IMR-90 (cell line): ENCODE data around the gene TACC3. TPM values are rescaled to one million over a fixed set of nuclear protein-coding genes. Genes with fewer than 3 reads are reported as not detected.

Experiments
- ATAC-seq: fragments of 200-7000 bp; cut with Tn5 transposase; 2 replicates; pipeline ENCODE4 v1.9.1; 2020; ENCODE audit warnings: low read depth, mild to moderate bottlenecking, moderate library complexity
- BruUV-seq: library from RNA; stranded (reverse); fragments of 400-500 nt; replicated peaks from 2 replicates; lab custom pipeline; 2021; lab: Mats Ljungman, UMichigan
- CTCF ChIA-PET: fragments of 300-600 bp; formaldehyde crosslinking; extraction: SDS; loops from one replicate; lab custom pipeline; 2021; ENCODE audit warnings: antibody characterized with exemption; lab: Yijun Ruan, JAX
- POLR2A ChIA-PET: fragments of 300-600 bp; sonication (Branson Sonifier 250); formaldehyde crosslinking; loops from one replicate; lab custom pipeline; 2022; ENCODE audit warnings: antibody characterized with exemption; ENCODE audit not compliant: unreplicated experiment; lab: Charles Lee
- DNase-seq: peaks from one replicate; pipeline ENCODE4 v3.0.0; 2013
- H2AFZ ChIP-seq: replicated peaks from 2 replicates; pipeline ENCODE3; 2013; ENCODE audit warnings: low read length, mild to moderate bottlenecking; ENCODE audit not compliant: poor library complexity
- H2AK5ac ChIP-seq: 2 replicates; pipeline ENCODE4 v1.6.1; 2013; ENCODE audit warnings: low read depth, low read length, inconsistent platforms
- H2AK9ac ChIP-seq: replicated peaks from 2 replicates; pipeline ENCODE3; 2013; ENCODE audit warnings: mild to moderate bottlenecking, low read depth, low read length, moderate library complexity; ENCODE audit not compliant: poor library complexity
- H2BK120ac ChIP-seq: 2 replicates; pipeline ENCODE4 v1.6.1; 2013; ENCODE audit warnings: low read depth, low read length, inconsistent platforms
- H2BK15ac ChIP-seq: 3 replicates; pipeline ENCODE4 v1.6.1; 2013; ENCODE audit warnings: low read depth, low read length, inconsistent platforms
- H2BK20ac ChIP-seq: 2 replicates; pipeline ENCODE4 v1.6.1; 2013; ENCODE audit warnings: low read depth, mild to moderate bottlenecking, inconsistent platforms, low read length, moderate library complexity
- H2BK5ac ChIP-seq: 2 replicates; pipeline ENCODE4 v1.6.1; 2013; ENCODE audit warnings: mild to moderate bottlenecking, low read depth, low read length, inconsistent platforms; ENCODE audit not compliant: poor library complexity, severe bottlenecking
- H3K14ac ChIP-seq: replicated peaks from 2 replicates; pipeline ENCODE4 v1.6.1; 2013; ENCODE audit warnings: low read depth, low read length, inconsistent platforms
- H3K18ac ChIP-seq: 2 replicates; pipeline ENCODE4 v1.6.1; 2013; ENCODE audit warnings: low read depth, low read length, control low read depth
- H3K23ac ChIP-seq: 2 replicates; pipeline ENCODE4 v1.6.1; 2013; ENCODE audit warnings: low read depth, low read length, inconsistent platforms
- H3K27ac ChIP-seq: 2 replicates; pipeline ENCODE4 v1.5.1; 2013; ENCODE audit warnings: mild to moderate bottlenecking, control low read depth, low read length; ENCODE audit not compliant: insufficient read depth
- H3K27me3 ChIP-seq: 2 replicates; pipeline ENCODE4 v1.6.1; 2013; ENCODE audit warnings: low read length; ENCODE audit not compliant: control insufficient read depth, insufficient read depth
- H3K36me3 ChIP-seq: 2 replicates; pipeline ENCODE4 v1.6.1; 2013; ENCODE audit warnings: low read length, mixed read lengths; ENCODE audit not compliant: control insufficient read depth, insufficient read depth
- H3K4ac ChIP-seq: 2 replicates; pipeline ENCODE4 v1.6.1; 2013; ENCODE audit warnings: low read depth, low read length, inconsistent platforms
- H3K4me1 ChIP-seq: 2 replicates; pipeline ENCODE4 v1.6.1; 2013; ENCODE audit warnings: low read length, mixed read lengths; ENCODE audit not compliant: control insufficient read depth, insufficient read depth
- H3K4me2 ChIP-seq: 2 replicates; pipeline ENCODE4 v1.6.1; 2013; ENCODE audit warnings: low read depth, mild to moderate bottlenecking, control low read depth, low read length, moderate library complexity
- H3K4me3 ChIP-seq: 2 replicates; pipeline ENCODE4 v1.5.1; 2013; ENCODE audit warnings: low read depth, mild to moderate bottlenecking, control low read depth, low read length, moderate library complexity; ENCODE audit not compliant: insufficient read depth
- H3K56ac ChIP-seq: 2 replicates; pipeline ENCODE4 v1.6.1; 2013; ENCODE audit warnings: low read length, inconsistent platforms; ENCODE audit not compliant: insufficient read depth; ENCODE audit errors: extremely low read depth
- H3K79me1 ChIP-seq, 2 experiments: 2 replicates each; pipeline ENCODE4 v1.6.1; 2013; ENCODE audit warnings: low read length in 2 of 2, inconsistent platforms in 1 of 2, low read depth in 1 of 2
- H3K9ac ChIP-seq: 2 replicates; pipeline ENCODE4 v1.6.1; 2013; ENCODE audit warnings: low read depth, low read length, control low read depth
- H3K9me1 ChIP-seq: 2 replicates; pipeline ENCODE4 v1.6.1; 2013; ENCODE audit warnings: low read length, inconsistent platforms; ENCODE audit not compliant: insufficient read depth
- H3K9me3 ChIP-seq: 2 replicates; pipeline ENCODE4 v1.6.1; 2013; ENCODE audit warnings: low read length; ENCODE audit not compliant: control insufficient read depth, insufficient read depth
- H4K20me1 ChIP-seq: 2 replicates; pipeline ENCODE4 v1.6.1; 2013; ENCODE audit warnings: low read length, inconsistent platforms; ENCODE audit not compliant: insufficient read depth
- H4K5ac ChIP-seq: 2 replicates; pipeline ENCODE4 v1.6.1; 2013; ENCODE audit warnings: mild to moderate bottlenecking, low read depth, low read length, control low read depth
- H4K8ac ChIP-seq, 2 experiments: 2 replicates each; pipeline ENCODE4 v1.6.1; 2013; ENCODE audit warnings: low read depth in 2 of 2, low read length in 2 of 2, control low read depth in 1 of 2, inconsistent platforms in 1 of 2
- H4K91ac ChIP-seq: 2 replicates; pipeline ENCODE4 v1.6.1; 2013; ENCODE audit warnings: low read depth, low read length, inconsistent platforms; ENCODE audit not compliant: insufficient read depth
- BHLHE40 ChIP-seq: fragments of 150-350 bp; IDR thresholded peaks from 2 replicates; pipeline ENCODE4 v1.6.1; 2016; ENCODE audit warnings: mild to moderate bottlenecking, low read depth, low read length
- CTCF ChIP-seq: conservative IDR thresholded peaks from 2 replicates; pipeline ENCODE4 v1.5.1; 2012; ENCODE audit warnings: mild to moderate bottlenecking, low read depth, low read length, improper control_type of control experiment
- ELK1 ChIP-seq: fragments of 150-350 bp; IDR thresholded peaks from 2 replicates; pipeline ENCODE4 v1.6.1; 2016; ENCODE audit warnings: low read depth, mild to moderate bottlenecking, low read length, moderate library complexity, borderline replicate concordance
- FOS ChIP-seq: fragments of 150-350 bp; IDR thresholded peaks from 2 replicates; pipeline ENCODE4 v1.6.1; 2016; ENCODE audit warnings: low read depth, low read length
- WGBS, 2 experiments: methylation state at CpG; one replicate each; pipeline versions ENCODE4 v1.1.5 to v1.1.7; 2013; ENCODE audit warnings: missing lambda C conversion rate in 2 of 2; ENCODE audit not compliant: insufficient read length in 1 of 2; ENCODE audit errors: extremely low coverage in 2 of 2; 5-methylcytosine and 5-hydroxymethylcytosine counted together
- dilution Hi-C: fragments of 300-500 bp; cut with HindIII; formaldehyde crosslinking; loops from one replicate; pipeline ENCODE4 v1.14.3; 2018; ENCODE audit warnings: low sequenced_read_pairs; ENCODE audit not compliant: unreplicated experiment
- in situ Hi-C: fragments of 300-500 bp; cut with MboI; formaldehyde crosslinking; loops from 3 replicates; pipeline ENCODE4 v1.14.3; 2019; ENCODE audit warnings: low sequenced_read_pairs, inconsistent platforms, mixed read lengths
- intact Hi-C: fragments of 100-400 bp; cut with micrococcal nuclease; formaldehyde crosslinking; loops from 2 replicates; pipeline ENCODE4 v1.10.0; 2022
- polyA plus RNA-seq, 3 experiments: library from polyadenylated mRNA; depleted of rRNA; stranded (reverse); fragments of >200 nt; gene quantifications; 2 replicates each; pipeline ENCODE4 v1.2.3, GENCODE V29; 2012; ENCODE audit warnings: low replicate concordance in 1 of 3
- total RNA-seq: library from RNA; depleted of rRNA; stranded (reverse); fragments of >200 nt; gene quantifications from 2 replicates; pipeline ENCODE4 v1.2.3, GENCODE V29; 2012

Gene TACC3
- total and polyA plus RNA-seq, 2 of the 4 experiments (the other 2 are of a cell fraction): 15.1 to 49.7 TPM

GRCh38 chr4:1772853-1773538 lies 51.7 kb downstream of the TACC3 start:
- Histone ChIP-seq H3K79me1 (no peaks in the 10 kb centered on the region), H3K9me1 (no peaks in the 10 kb centered on the region), H4K5ac (no peak overlapping the region), H3K27ac (no peak overlapping the region), H4K20me1 (no peaks in the 10 kb centered on the region), H2AK9ac (no peak overlapping the region), H3K9me3 (no peaks in the 10 kb centered on the region), H3K4me3 (no peak overlapping the region), H3K23ac (no peak overlapping the region), H3K4me2 (no peak overlapping the region), H3K18ac (no peak overlapping the region), H3K36me3 (no peaks in the 10 kb centered on the region), H3K4me1 (peaks cover 4% of the 10 kb centered on the region; the same call in 1 of the 2 replicates), H2AFZ (no peak overlapping the region), H4K8ac (no peak overlapping the region), H3K4ac (no peak overlapping the region), H2BK20ac (no peak overlapping the region), H2BK5ac (no peak overlapping the region), H3K56ac (no peak overlapping the region), H3K9ac (no peak overlapping the region), H2BK15ac (no peak overlapping the region), H3K27me3 (peaks cover 2% of the 10 kb centered on the region; the same call in 1 of the 2 replicates), H2AK5ac (no peak overlapping the region), H3K14ac (no peak overlapping the region), H2BK120ac (no peak overlapping the region), H4K91ac (no peak overlapping the region)
- in situ Hi-C loops (no loop called here), intact Hi-C loops (no loop called here), dilution Hi-C loops (no loop called here)
- TF ChIP-seq BHLHE40 (no peak), CTCF (no peak), ELK1 (no peak), FOS (no peak)
- ChIA-PET POLR2A (no interaction called here), CTCF (no interaction called here)
- no TSS peak for BruUV-seq
- no peak for DNase-seq
- WGBS, 2 experiments: 79% methylated on average over 10 of the region's 30 CpGs; no CpG with 5 or more reads in 1 of the 2 experiments
- ATAC-seq: no peak
